HEK293 (cell line): ENCODE data around the gene CNOT11.
"Not testable (repeated sequence)": the region's sequence is repeated elsewhere in the genome, so short reads cannot be mapped to it uniquely, and the experiment has no call there.

Experiments used
- CTCF ChIA-PET: fragments of 350-600 bp; formaldehyde crosslinking; extraction: SDS; loops from one replicate; lab custom pipeline; 2021; ENCODE audit warnings: antibody characterized with exemption; lab: Yijun Ruan, JAX
- POLR2A ChIA-PET: fragments of 300-600 bp; formaldehyde crosslinking; extraction: SDS; loops from one replicate; lab custom pipeline; 2020; ENCODE audit warnings: antibody characterized with exemption, inconsistent platforms; lab: Yijun Ruan, JAX
- H3K27ac ChIP-seq: fragments of 200-500 bp; sonication (Bioruptor generic); 2 replicates; pipeline ENCODE4 v1.5.1; 2014; ENCODE audit warnings: low read depth, low read length, control low read depth, inconsistent platforms; ENCODE audit errors: extremely low read depth
- H3K36me3 ChIP-seq, 2 experiments: fragments of 200-500 bp in 1 of 2; sonication (Bioruptor generic) in 1 of 2; 1 replicate in 1 of 2; 2 replicates in 1 of 2; pipeline ENCODE4 v1.5.1; 2014 to 2017; ENCODE audit warnings: inconsistent platforms in 2 of 2, low read length in 2 of 2; ENCODE audit not compliant: control insufficient read depth in 2 of 2, insufficient read depth in 1 of 2
- H3K4me1 ChIP-seq: fragments of 200-500 bp; sonication (Bioruptor generic); 2 replicates; pipeline ENCODE4 v1.5.1; 2014; ENCODE audit warnings: mild to moderate bottlenecking, low read length, inconsistent platforms; ENCODE audit not compliant: control insufficient read depth, insufficient read depth
- H3K4me3 ChIP-seq: 2 replicates; pipeline ENCODE4 v1.5.1; 2011; ENCODE audit warnings: low read depth, mild to moderate bottlenecking, control low read depth, low read length, moderate library complexity
- H3K9me3 ChIP-seq: fragments of 200-500 bp; sonication (Bioruptor generic); 2 replicates; pipeline ENCODE4 v1.5.1; 2014; ENCODE audit warnings: low read depth, low read length, inconsistent platforms; ENCODE audit not compliant: control insufficient read depth, insufficient read depth
- BCL11A ChIP-seq: fragments of 450-650 bp; formaldehyde crosslinking; IDR thresholded peaks from 2 replicates; pipeline ENCODE4 v1.5.1; 2016; ENCODE audit warnings: low read depth, missing biosample characterization, missing genetic modification characterization
- GFI1B ChIP-seq: fragments of 450-650 bp; formaldehyde crosslinking; IDR thresholded peaks from 2 replicates; pipeline ENCODE4 v1.5.1; 2016; ENCODE audit warnings: missing biosample characterization, missing genetic modification characterization
- GLI2 ChIP-seq: fragments of 450-650 bp; formaldehyde crosslinking; IDR thresholded peaks from 2 replicates; pipeline ENCODE4; 2017; ENCODE audit warnings: missing biosample characterization, missing genetic modification characterization, low read depth, borderline replicate concordance
- HOXA7 ChIP-seq: sonication (generic); formaldehyde crosslinking; IDR thresholded peaks from 2 replicates; pipeline ENCODE4 v1.8.1; 2022; ENCODE audit warnings: missing genetic modification reagents, borderline replicate concordance
- KLF17 ChIP-seq: fragments of 450-650 bp; formaldehyde crosslinking; IDR thresholded peaks from 2 replicates; pipeline ENCODE4 v1.5.1; 2016; ENCODE audit warnings: missing biosample characterization, missing genetic modification characterization
- ZFP69B ChIP-seq: fragments of 450-650 bp; formaldehyde crosslinking; IDR thresholded peaks from 2 replicates; pipeline ENCODE4 v1.5.1; 2016; ENCODE audit warnings: missing biosample characterization, missing genetic modification characterization
- ZNF169 ChIP-seq: fragments of 450-650 bp; formaldehyde crosslinking; IDR thresholded peaks from 2 replicates; pipeline ENCODE4 v1.5.1; 2016; ENCODE audit warnings: missing biosample characterization, missing genetic modification characterization
- ZNF18 ChIP-seq: fragments of 450-650 bp; formaldehyde crosslinking; IDR thresholded peaks from 2 replicates; pipeline ENCODE4 v1.5.1; 2016; ENCODE audit warnings: missing biosample characterization, missing genetic modification characterization
- ZNF184 ChIP-seq: fragments of 450-650 bp; IDR thresholded peaks from 2 replicates; pipeline ENCODE4 v1.5.1; 2018; ENCODE audit warnings: missing biosample characterization, mild to moderate bottlenecking, missing genetic modification characterization
- ZNF391 ChIP-seq: fragments of 450-650 bp; formaldehyde crosslinking; IDR thresholded peaks from 2 replicates; pipeline ENCODE4 v1.5.1; 2016; ENCODE audit warnings: low read depth, missing biosample characterization, missing genetic modification characterization, borderline replicate concordance
- ZNF513 ChIP-seq: fragments of 450-650 bp; IDR thresholded peaks from 2 replicates; pipeline ENCODE4 v1.5.1; 2018; ENCODE audit warnings: missing biosample characterization, missing genetic modification characterization
- ZNF560 ChIP-seq: fragments of 450-650 bp; formaldehyde crosslinking; IDR thresholded peaks from 2 replicates; pipeline ENCODE4 v1.5.1; 2017; ENCODE audit warnings: missing biosample characterization, missing genetic modification characterization, borderline replicate concordance
- ZNF626 ChIP-seq: fragments of 450-650 bp; sonication (Bioruptor Pico); formaldehyde crosslinking; IDR thresholded peaks from 2 replicates; pipeline ENCODE4 v1.5.1; 2018; ENCODE audit warnings: missing biosample characterization, missing genetic modification characterization, inconsistent platforms
- TF ChIP-seq, protein P1 (sequence below): fragments of 450-650 bp; formaldehyde crosslinking; IDR thresholded peaks from 2 replicates; pipeline ENCODE4 v1.5.1; 2016; ENCODE audit warnings: missing biosample characterization, missing genetic modification characterization
- TF ChIP-seq, protein P2 (sequence below): fragments of 450-650 bp; formaldehyde crosslinking; IDR thresholded peaks from 2 replicates; pipeline ENCODE4; 2016; ENCODE audit warnings: missing biosample characterization, missing genetic modification characterization

CNOT11 gene

GRCh38 chr2:101234169-101234938 lies 18.3 kb upstream of the CNOT11 start (continued):
- no peak for TF ChIP-seq ZNF18
- TF ChIP-seq, all 188 proteins: peak for 0

DNA sequence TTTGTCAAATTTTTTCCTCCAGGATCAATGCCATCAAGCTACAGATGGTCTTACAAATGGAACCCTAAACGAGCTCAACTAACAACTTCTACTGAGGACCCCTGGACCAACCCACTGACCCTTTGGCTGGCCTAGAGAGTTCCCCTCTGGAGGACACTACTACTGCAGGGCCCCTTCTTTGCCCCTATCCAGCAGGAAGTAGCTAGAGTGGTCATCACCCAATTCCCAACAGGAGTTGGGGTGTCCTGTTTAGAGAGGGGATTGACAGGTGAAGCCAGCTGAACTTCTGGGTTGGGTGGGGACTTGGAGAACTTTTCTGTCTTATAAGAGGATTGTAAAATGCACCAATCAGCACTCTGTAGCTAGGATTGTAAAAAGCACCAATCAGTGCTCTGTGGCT lies 16.7 kb upstream of the CNOT11 start:
- H3K27ac ChIP-seq, POLR2A ChIA-PET, H3K4me1 ChIP-seq, H3K36me3 ChIP-seq, H3K9me3 ChIP-seq, CTCF ChIA-PET, H3K4me3 ChIP-seq: not testable (repeated sequence)

DNA sequence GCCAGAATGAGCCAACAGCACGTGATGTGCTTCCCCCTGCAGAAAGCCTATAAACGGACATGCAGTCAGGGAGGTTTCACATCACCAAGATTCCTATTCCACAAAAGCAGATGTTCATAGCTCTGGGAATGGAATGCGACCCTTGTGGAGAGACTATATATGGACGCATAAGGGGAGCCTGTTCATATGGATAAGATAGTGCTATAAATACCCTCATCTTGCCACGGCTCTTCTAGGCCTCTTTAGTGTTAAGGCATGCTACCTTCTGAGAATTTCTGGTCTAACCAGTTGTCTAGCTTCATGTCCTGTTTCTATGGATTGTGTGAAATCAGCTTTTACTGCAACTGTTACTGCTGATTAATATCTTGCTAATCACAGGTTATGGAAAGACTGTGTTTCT lies 14.7 kb upstream of the CNOT11 start:
- CTCF ChIA-PET, H3K4me1 ChIP-seq, H3K27ac ChIP-seq, POLR2A ChIA-PET, H3K9me3 ChIP-seq, H3K4me3 ChIP-seq, H3K36me3 ChIP-seq: not testable (repeated sequence)

DNA sequence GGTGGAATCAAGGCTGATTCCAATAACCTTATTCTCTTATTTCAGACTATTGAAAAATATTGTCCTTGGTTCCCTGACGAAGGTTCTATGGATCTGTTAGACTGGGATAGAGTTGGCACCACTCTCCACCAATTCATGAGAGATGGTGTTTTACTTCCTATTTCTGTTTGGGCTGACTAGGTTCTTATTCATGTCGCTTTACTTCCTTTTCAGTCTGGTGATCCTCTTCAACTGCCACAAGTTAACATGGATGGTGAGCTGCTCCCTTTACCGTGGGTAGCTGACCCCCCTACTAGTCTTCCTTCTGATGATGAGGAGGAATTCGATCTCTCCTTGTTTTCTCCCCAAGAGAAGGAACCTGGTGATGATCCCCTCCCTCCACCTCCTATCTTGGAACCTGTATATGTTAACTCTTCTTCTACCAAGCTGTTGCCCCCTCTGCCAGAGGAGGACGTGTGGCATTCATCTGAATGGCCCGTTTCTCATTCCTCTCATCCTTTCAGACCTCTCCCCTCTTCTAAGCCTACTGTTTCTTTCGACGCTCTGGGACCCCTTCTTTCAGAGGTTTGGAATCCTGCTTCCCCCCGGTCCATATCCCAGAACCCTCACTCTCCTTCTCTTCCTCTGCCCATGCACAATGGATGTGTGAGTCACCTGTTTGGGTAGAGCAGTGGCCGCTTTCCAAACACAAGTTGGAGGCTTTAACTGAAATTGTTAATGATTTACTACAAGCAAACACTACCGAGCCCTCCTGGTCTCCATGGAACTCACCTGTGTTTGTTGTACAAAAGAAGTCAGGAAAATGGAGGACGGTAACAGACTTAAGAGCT lies 13.5 kb upstream of the CNOT11 start:
- Histone ChIP-seq H3K9me3 (no peaks in the 10 kb centered on the region), H3K4me3 (no peak overlapping the region), H3K4me1 (no peaks in the 10 kb centered on the region), H3K36me3 (no peaks in the 10 kb centered on the region), H3K27ac (no peak overlapping the region)
- TF ChIP-seq, protein P1, sequence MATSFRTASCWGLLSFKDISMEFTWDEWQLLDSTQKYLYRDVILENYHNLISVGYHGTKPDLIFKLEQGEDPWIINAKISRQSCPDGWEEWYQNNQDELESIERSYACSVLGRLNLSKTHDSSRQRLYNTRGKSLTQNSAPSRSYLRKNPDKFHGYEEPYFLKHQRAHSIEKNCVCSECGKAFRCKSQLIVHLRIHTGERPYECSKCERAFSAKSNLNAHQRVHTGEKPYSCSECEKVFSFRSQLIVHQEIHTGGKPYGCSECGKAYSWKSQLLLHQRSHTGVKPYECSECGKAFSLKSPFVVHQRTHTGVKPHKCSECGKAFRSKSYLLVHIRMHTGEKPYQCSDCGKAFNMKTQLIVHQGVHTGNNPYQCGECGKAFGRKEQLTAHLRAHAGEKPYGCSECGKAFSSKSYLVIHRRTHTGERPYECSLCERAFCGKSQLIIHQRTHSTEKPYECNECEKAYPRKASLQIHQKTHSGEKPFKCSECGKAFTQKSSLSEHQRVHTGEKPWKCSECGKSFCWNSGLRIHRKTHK (tag by site-specific recombination): no peak
- TF ChIP-seq ZNF184 (tag by site-specific recombination): no peak
- TF ChIP-seq HOXA7 (CRISPR knock-in tag): no peak
- no peak for TF ChIP-seq ZNF560 (tag by site-specific recombination)
- no peak for TF ChIP-seq ZNF626 (tag by site-specific recombination)
- TF ChIP-seq BCL11A: no peak
- no peak for TF ChIP-seq GFI1B
- no peak for TF ChIP-seq ZNF391 (tag by site-specific recombination)
- no peak for TF ChIP-seq ZNF169 (tag by site-specific recombination)
- TF ChIP-seq ZFP69B (tag by site-specific recombination): no peak
- no peak for TF ChIP-seq ZNF513 (tag by site-specific recombination)
- TF ChIP-seq, protein P2, sequence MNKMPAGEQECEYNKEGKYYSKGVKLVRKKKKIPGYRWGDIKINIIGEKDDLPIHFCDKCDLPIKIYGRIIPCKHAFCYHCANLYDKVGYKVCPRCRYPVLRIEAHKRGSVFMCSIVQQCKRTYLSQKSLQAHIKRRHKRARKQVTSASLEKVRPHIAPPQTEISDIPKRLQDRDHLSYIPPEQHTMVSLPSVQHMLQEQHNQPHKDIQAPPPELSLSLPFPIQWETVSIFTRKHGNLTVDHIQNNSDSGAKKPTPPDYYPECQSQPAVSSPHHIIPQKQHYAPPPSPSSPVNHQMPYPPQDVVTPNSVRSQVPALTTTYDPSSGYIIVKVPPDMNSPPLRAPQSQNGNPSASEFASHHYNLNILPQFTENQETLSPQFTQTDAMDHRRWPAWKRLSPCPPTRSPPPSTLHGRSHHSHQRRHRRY (tag by site-specific recombination): no peak
- no peak for TF ChIP-seq GLI2 (tag by site-specific recombination)
- no peak for TF ChIP-seq KLF17 (tag by site-specific recombination)
- ChIA-PET CTCF (interaction anchor here (0.6 to 2.2 kb wide), 2 partner anchors 12 to 63 kb away, joined by 3 to 24 read pairs; partner anchors contain the start of gene CNOT11), POLR2A (no interaction called here)

DNA sequence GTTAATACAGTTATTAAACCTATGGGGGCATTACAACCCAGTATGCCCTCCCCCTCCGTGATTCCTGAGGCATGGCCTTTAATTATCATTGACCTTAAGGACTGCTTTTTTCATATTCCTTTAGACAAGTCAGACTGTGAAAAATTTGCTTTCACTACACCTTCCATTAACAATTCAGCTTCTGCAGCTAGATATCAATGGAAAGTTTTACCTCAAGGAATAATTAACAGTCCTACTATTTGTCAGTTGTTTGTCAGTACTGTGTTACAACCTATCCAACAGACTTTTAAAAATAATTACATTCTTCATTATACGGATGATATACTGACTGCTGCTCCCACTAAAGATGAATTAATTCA lies 12.9 kb upstream of the CNOT11 start:
- POLR2A ChIA-PET, H3K4me3 ChIP-seq, H3K9me3 ChIP-seq, H3K27ac ChIP-seq, H3K36me3 ChIP-seq, H3K4me1 ChIP-seq: not testable (repeated sequence)
- CTCF ChIA-PET: interaction anchor here (0.6 to 2.2 kb wide), 4 partner anchors 11 to 1000 kb away, joined by 3 to 24 read pairs (median 3); partner anchors contain the start of gene CNOT11
